NCI-H460 (cell line): Measurements from ENCODE around the gene TMIGD1. TPM values are rescaled to one million over a fixed set of nuclear protein-coding genes. Genes with fewer than 3 reads are reported as not detected.
A peak's percentile ranks its signal among the peaks of the same experiment; 100 is the strongest.

Experiments used
- DNase-seq: peaks from one replicate; pipeline ENCODE4 v3.0.0-alpha.2; 2016; ENCODE audit warnings: low read depth; ENCODE audit errors: extremely low read depth
- polyA plus RNA-seq: library from polyadenylated mRNA; depleted of rRNA; stranded (reverse); fragments of >200 nt; gene quantifications from 2 replicates; pipeline ENCODE4 v1.2.3, GENCODE V29; 2014; cell fraction: nucleus; rRNA removed
- total RNA-seq: library from RNA; depleted of rRNA; stranded (reverse); fragments of >200 nt; shearing (Covaris generic); gene quantifications from 2 replicates; pipeline ENCODE4 v1.2.3, GENCODE V29; 2014; rRNA removed

The TMIGD1 gene
- total RNA-seq: not detected in 2 replicates
- not detected in 2 replicates for polyA plus RNA-seq

- no peak for DNase-seq
Observed at GRCh38 chr17:30333503-30334360, at the start of gene TMIGD1. TMIGD1 (minus strand) TSS chr17:30334057; CDS start chr17:30332133, 1,924 bp downstream.

GRCh38 chr17:30382345-30382744, 48.5 kb upstream of the TMIGD1 start:
- no peak for DNase-seq

- no peak for DNase-seq
Observed at GRCh38 chr17:30381340-30381659, 47.4 kb upstream of the TMIGD1 start.

GRCh38 chr17:30380643-30381339, 46.9 kb upstream of the TMIGD1 start:
- DNase-seq: no peak

- DNase-seq: no peak
Observed at GRCh38 chr17:30379903-30380381, 46.1 kb upstream of the TMIGD1 start.

GRCh38 chr17:30379303-30379902, 45.5 kb upstream of the TMIGD1 start:
- no peak for DNase-seq

GRCh38 chr17:30378825-30379302, 45.0 kb upstream of the TMIGD1 start, which contains the start of gene CPD:
CPD (plus strand) TSS chr17:30378927; CDS start chr17:30378981, 54 bp downstream.
- peak; percentile 93 for DNase-seq

- DNase-seq: no peak
Observed at GRCh38 chr17:30378241-30378824, 44.5 kb upstream of the TMIGD1 start.

- no peak for DNase-seq
Observed at GRCh38 chr17:30377574-30378240, 43.9 kb upstream of the TMIGD1 start.

GRCh38 chr17:30376621-30377452, 43.0 kb upstream of the TMIGD1 start:
- DNase-seq: peak; percentile 29

GRCh38 chr17:30375661-30376060, 41.8 kb upstream of the TMIGD1 start:
- no peak for DNase-seq

GRCh38 chr17:30372755-30373154, 38.9 kb upstream of the TMIGD1 start:
- no peak for DNase-seq

- DNase-seq: no peak
Observed at GRCh38 chr17:30369995-30370394, 36.1 kb upstream of the TMIGD1 start.

GRCh38 chr17:30368912-30369720, 35.3 kb upstream of the TMIGD1 start:
- no peak for DNase-seq

- DNase-seq: no peak
Observed at GRCh38 chr17:30366536-30366935, 32.7 kb upstream of the TMIGD1 start.

- no peak for DNase-seq
Observed at GRCh38 chr17:30363715-30364202, 29.9 kb upstream of the TMIGD1 start.

GRCh38 chr17:30361766-30362279, 28.0 kb upstream of the TMIGD1 start:
- no peak for DNase-seq
